DLD1 (cell line): ENCODE results near the gene RAD50.
"Not testable (repeated sequence)": the region's sequence is repeated elsewhere in the genome, so short reads cannot be mapped to it uniquely, and the experiment has no call there.

Experiments
- in situ Hi-C: cut with HindIII; loops from 2 replicates; pipeline ENCODE4 v1.10.0; 2017; ENCODE audit warnings: low sequenced_read_pairs

The RAD50 gene

GRCh38 chr5:132691755-132692631 lies 135.2 kb downstream of the RAD50 start:
- in situ Hi-C loops: not testable (repeated sequence)

GRCh38 chr5:132692632-132692967 lies 135.8 kb downstream of the RAD50 start:
- in situ Hi-C loops: no loop called here
